H7 (cell line): ENCODE data around the gene TBK1. TPM values are rescaled to one million over a fixed set of nuclear protein-coding genes. Genes with fewer than 3 reads are reported as not detected.
"Not testable (repeated sequence)": the region's sequence is repeated elsewhere in the genome, so short reads cannot be mapped to it uniquely, and the experiment has no call there.

Experiments used
- DNase-seq: peaks from one replicate; pipeline ENCODE4 v3.0.0; 2012
- H3K27me3 ChIP-seq: 2 replicates; pipeline ENCODE4 v1.6.0; 2011; ENCODE audit warnings: mild to moderate bottlenecking, low read length; ENCODE audit not compliant: control insufficient read depth, insufficient read depth
- H3K36me3 ChIP-seq: replicated peaks from 2 replicates; pipeline ENCODE4 v1.5.1; 2011; ENCODE audit warnings: low read length; ENCODE audit not compliant: control insufficient read depth, insufficient read depth
- H3K4me3 ChIP-seq: 2 replicates; pipeline ENCODE4 v1.5.1; 2011; ENCODE audit warnings: low read depth, mild to moderate bottlenecking, control low read depth, low read length, moderate library complexity; ENCODE audit not compliant: insufficient read depth
- total RNA-seq: library from RNA; depleted of rRNA; stranded (reverse); fragments of >200 nt; shearing (Covaris generic); gene quantifications from 2 replicates; pipeline ENCODE4 v1.2.3, GENCODE V29; 2014

The TBK1 gene
- total RNA-seq, 1 experiment from 2014 or later: 17.7 TPM

DNA sequence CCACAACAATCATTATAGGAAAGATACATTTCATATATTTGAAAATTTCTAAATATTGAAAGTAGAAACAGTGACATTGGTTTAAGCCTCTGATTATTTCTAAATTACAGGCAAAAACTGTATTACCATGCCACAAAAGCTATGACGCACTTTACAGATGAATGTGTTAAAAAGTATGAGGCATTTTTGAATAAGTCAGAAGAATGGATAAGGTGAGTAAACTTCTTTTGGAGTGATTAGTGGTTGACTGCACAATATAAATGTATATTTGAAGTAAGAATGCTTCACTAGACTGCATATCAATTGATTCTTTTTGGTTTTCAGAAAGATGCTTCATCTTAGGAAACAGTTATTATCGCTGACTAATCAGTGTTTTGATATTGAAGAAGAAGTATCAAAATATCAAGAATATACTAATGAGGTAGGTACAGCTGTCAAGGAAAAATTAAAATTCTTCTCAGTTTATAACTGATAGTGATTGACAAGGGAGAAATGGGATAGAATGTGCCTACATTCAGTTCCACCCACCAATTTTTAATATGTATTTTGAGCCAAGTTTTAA lies 45.0 kb downstream of the TBK1 start:
- H3K36me3 ChIP-seq: peaks cover 7% of the 10 kb centered on the region
- DNase-seq: no peak
- H3K4me3 ChIP-seq: no peak overlapping the region
- H3K27me3 ChIP-seq: no peaks in the 10 kb centered on the region

DNA sequence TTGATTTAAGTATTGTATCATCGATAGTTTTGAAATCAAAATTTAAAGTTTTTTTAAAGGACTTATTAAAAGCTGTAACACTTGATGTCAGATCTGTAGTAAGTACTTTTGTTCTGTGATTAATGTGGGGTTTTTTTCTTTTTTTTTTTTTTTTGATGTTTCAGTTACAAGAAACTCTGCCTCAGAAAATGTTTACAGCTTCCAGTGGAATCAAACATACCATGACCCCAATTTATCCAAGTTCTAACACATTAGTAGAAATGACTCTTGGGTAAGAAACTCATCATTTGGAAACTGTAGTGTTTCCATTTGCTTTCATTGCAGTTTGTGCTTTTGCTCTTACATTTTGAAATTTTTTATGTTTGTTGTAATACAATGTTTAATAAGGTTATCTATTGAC lies 45.6 kb downstream of the TBK1 start:
- H3K4me3 ChIP-seq: no peak overlapping the region
- H3K27me3 ChIP-seq: no peaks in the 10 kb centered on the region
- peaks cover 7% of the 10 kb centered on the region for H3K36me3 ChIP-seq
- DNase-seq: no peak

DNA sequence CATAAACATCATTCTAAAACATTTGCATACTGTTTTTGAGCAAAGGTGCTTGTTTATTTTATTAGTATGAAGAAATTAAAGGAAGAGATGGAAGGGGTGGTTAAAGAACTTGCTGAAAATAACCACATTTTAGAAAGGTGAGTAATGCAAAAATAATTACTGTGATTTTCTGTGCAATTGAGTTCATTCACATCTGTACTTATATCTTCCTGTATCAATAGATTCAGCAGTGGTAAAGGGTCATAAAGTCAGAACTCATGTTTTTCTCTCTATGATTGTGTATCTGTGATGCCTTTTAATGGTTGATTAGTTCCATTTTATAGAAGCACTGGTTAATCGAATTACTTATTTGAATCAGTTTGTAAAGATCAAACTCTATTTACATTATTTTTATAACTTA lies 46.0 kb downstream of the TBK1 start:
- DNase-seq: no peak
- no peak overlapping the region for H3K4me3 ChIP-seq
- no peaks in the 10 kb centered on the region for H3K27me3 ChIP-seq
- H3K36me3 ChIP-seq: peaks cover 7% of the 10 kb centered on the region

DNA sequence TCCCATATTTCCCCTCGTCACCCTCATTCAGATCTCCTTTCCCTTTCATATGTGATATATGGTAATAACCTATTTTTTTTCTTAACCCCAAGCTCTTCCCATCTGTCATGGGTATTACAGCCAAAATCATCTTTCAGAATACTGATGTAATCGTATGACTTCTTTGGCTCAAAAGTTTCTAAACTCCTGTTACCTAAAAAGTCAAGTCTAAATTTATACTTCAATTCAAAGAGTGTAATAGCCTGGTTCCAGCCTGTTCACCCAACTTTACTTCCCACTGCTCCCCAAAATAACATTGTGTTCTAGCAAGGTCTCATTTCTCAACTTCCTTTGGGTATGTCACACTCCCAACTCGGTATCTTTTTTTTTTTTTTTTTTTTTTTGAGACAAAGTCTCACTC lies 48.5 kb downstream of the TBK1 start:
- no peak for DNase-seq
- no peaks in the 10 kb centered on the region for H3K27me3 ChIP-seq
- H3K4me3 ChIP-seq: no peak overlapping the region
- H3K36me3 ChIP-seq: peaks cover 7% of the 10 kb centered on the region

DNA sequence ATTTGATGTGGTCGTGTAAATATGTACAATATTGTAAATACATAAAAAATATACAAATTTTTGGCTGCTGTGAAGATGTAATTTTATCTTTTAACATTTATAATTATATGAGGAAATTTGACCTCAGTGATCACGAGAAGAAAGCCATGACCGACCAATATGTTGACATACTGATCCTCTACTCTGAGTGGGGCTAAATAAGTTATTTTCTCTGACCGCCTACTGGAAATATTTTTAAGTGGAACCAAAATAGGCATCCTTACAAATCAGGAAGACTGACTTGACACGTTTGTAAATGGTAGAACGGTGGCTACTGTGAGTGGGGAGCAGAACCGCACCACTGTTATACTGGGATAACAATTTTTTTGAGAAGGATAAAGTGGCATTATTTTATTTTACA lies 49.6 kb downstream of the TBK1 start:
- H3K4me3 ChIP-seq: no peak overlapping the region
- no peaks in the 10 kb centered on the region for H3K27me3 ChIP-seq
- H3K36me3 ChIP-seq: peaks cover 3% of the 10 kb centered on the region
- DNase-seq: no peak

DNA sequence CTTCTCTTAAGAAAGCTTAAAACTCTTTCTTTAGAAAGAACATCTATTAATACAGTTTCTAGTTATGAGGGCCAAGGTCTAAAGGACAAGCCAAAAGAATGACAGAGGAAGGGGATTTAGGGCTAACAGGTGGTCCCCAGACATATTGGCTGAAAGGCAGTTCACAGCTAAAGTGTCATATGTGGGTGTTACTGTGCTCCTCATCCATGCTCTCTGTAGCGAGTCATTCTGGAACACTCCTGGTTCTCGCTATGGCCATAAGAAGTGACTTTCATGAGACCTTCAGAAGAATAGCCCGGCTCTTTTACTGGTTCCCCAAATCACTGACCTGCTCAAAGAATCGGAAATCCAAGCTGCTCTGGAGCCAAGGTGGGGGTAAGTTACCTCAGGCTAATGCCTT lies 55.0 kb downstream of the TBK1 start:
- H3K36me3 ChIP-seq: no peaks in the 10 kb centered on the region
- no peaks in the 10 kb centered on the region for H3K27me3 ChIP-seq
- no peak overlapping the region for H3K4me3 ChIP-seq
- DNase-seq: no peak

DNA sequence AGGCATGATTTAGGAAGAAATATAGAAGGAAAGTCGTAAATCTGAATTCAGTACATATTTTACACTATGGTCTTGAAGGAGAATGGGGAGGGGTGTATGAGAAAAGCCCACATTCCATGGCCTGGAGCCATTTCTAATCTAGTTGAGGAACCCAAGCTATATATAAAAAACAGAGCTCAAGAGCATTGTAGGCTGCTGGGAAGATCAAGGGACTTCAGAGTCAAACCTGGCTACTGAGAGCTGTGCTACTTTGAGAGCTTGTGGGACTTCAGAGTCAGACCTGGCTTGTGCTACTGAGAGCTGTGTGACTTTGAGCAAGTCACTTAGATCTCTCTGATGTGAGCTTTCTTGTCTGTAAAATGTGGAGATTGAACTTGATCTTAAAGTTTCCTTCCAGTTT lies 58.7 kb downstream of the TBK1 start:
- Histone ChIP-seq H3K4me3 (no peak overlapping the region), H3K36me3 (no peaks in the 10 kb centered on the region), H3K27me3 (no peaks in the 10 kb centered on the region)
- DNase-seq: no peak

DNA sequence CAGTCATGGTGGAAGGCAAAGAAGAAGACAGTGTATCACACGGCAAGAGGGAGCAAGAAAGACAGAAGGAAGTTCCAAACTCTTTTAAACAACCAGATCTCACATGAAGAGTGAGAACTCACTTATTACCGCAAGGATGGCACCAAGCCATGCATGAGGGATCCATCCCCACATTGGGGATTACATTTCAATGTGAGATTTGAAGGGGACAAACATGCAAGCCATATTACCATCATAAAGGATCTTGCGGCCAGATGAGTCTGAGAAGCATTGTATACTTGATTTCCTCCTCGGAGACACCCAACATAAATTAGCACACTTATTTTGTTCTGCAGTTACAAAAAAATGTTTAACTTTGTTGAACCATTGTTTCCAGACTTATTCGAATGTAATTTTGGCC lies 66.5 kb downstream of the TBK1 start:
- Histone ChIP-seq H3K36me3 (no peaks in the 10 kb centered on the region), H3K4me3 (no peak overlapping the region), H3K27me3 (no peaks in the 10 kb centered on the region)
- no peak for DNase-seq

DNA sequence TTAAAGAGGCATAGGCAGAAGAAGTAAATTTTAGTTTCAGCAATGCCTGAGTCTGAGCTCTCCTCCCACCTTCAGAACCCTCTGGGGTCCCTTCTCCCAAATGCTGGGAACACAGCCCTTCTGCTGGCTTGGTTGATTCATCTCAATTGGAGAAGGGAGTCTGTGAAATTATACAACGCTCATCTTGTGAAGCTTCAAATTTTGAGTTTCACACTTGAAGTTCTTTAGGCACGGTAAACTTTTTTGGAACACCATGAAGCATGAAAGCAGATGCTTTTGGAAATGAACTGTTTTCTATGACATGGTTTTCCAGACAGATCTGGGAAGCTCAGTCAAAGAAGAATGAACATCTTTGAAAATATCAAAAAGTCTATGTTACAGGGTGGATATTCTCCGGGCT lies 69.9 kb downstream of the TBK1 start:
- Histone ChIP-seq H3K36me3 (no peaks in the 10 kb centered on the region), H3K4me3 (no peak overlapping the region), H3K27me3 (no peaks in the 10 kb centered on the region)
- no peak for DNase-seq

DNA sequence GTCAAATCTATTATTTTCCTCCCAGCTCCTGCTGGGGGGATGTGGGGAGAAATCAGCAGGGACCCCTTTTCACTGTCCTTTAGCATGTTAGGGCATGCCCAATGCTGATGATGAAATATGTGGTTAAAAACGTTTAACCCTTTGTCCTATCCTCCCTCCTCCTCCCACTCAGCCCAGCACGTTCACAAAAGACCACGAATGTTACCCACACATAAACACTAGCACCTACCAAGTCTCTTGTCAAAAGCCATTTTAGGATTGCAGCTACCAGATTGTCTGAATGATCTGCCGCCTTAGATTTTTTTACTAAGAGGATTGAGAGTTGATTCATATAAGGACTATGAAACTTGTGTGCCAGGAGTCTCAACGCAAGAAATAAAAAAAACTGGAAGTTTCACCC lies 70.4 kb downstream of the TBK1 start:
- no peaks in the 10 kb centered on the region for H3K27me3 ChIP-seq
- H3K4me3 ChIP-seq: no peak overlapping the region
- no peaks in the 10 kb centered on the region for H3K36me3 ChIP-seq
- no peak for DNase-seq

DNA sequence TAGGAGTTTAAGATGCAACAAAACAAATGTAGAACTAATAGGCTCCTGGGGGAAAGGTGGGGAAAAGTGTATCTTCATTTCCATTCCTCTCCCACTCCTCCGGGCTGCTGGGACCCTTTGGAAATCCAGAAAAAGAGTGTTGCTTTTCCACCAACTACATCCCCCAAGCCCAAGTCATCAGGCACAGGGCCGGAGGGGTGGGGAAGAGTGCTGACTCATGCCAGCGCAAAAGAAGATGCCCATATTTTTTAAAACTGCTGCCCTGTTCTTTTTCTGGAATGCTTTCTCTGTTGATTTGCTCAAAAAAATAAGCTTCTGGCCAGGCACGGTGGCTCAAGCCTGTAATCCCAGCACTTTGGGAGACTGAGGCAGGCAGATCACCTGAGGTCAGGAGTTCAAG lies 70.9 kb downstream of the TBK1 start:
- Histone ChIP-seq H3K4me3 (no peak overlapping the region), H3K27me3 (no peaks in the 10 kb centered on the region), H3K36me3 (no peaks in the 10 kb centered on the region)
- DNase-seq: no peak

DNA sequence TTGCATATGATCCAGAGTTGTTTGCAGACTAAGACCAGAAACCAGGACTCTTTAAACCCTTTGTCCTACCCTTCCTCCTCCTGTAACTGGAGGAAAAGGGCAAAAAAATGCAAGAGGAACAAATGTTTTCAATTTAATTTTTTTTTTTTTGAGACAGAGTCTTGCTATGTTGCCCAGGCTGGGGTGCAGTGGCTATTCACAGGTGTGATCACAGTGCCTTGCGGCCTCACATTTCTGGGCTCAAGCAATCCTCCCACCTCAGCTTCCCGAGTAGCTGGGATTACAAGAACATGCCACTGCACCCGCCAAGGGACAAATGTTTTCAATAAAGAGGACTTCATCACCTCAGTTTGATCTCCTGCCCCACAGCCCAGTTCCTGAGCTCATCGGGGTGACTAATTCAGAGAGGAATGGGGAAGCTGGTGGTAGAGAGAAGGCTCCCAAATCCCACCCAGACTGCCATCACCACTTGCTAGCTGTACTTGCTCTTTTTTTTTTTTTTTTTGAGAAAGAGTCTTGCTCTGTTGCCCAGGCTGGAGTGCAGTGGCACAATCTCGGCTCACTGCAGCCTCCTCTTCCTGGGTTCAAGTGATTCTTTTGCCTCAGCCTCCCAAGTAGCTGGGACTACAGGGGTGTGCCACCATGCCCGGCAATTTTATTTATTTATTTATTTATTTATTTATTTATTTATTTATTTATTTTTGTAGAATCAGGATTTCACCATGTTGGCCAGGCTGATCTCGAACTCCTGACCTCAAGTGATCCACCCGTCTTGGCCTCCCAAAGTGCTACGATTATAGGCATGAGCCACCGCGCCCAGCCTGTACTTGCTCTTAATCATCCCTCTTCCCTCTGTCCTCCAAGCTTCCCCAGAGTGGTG lies 71.9 kb downstream of the TBK1 start:
- not testable (repeated sequence) for H3K27me3 ChIP-seq, H3K36me3 ChIP-seq, DNase-seq, H3K4me3 ChIP-seq

DNA sequence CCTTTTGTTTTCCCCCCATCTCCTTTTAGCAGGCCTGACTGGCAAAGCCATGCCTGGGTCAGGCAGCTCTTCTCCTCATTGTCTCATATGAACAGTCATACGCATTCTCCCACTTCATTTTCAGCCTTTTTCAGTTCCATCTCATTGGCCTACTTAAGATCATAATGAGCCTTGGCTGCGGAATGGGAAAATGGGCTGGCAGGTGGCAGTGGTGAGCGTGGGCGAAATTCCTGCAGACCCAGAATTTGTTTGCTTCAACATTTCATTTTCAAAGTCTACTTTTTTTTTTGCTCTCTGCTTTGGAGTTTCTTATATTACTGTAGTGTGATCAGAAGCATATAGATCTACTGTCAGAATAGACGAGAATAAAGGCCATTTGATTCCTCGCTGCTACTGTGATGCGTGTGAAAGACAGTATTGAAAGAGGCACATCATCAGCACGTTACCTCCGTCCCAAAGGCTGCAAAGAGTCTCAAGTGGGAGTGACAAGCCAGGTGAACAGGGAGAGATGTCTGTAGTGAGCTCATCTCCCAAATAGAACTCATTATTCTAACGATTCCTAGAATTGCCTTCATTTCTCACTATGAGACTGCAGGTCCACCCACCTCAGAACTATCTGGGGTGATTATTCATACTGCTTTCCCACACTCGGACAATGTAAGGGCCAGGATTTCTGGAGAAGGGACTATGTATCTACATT lies 73.7 kb downstream of the TBK1 start:
- no peak overlapping the region for H3K4me3 ChIP-seq
- no peaks in the 10 kb centered on the region for H3K27me3 ChIP-seq
- no peaks in the 10 kb centered on the region for H3K36me3 ChIP-seq
- DNase-seq: no peak

DNA sequence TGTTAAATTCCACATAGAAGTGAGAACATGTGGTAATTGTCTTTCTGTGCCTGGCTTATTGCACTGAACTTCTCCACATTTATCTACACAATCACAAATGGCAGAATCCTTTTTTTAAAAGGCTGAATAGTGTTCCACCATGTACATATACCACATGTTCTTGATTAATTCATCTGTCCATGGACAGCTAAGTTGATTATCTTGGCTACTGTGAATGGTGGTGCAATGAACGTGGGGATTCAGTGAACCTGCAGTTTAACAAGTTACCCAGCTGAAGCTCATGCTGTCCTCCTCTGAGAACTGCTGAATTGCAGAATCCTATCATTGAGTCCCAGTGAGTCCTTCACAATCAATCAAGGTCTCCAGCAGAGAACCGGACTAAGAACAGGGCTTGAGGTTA lies 74.9 kb downstream of the TBK1 start:
- H3K27me3 ChIP-seq: no peaks in the 10 kb centered on the region
- no peak for DNase-seq
- H3K36me3 ChIP-seq: no peaks in the 10 kb centered on the region
- H3K4me3 ChIP-seq: no peak overlapping the region

DNA sequence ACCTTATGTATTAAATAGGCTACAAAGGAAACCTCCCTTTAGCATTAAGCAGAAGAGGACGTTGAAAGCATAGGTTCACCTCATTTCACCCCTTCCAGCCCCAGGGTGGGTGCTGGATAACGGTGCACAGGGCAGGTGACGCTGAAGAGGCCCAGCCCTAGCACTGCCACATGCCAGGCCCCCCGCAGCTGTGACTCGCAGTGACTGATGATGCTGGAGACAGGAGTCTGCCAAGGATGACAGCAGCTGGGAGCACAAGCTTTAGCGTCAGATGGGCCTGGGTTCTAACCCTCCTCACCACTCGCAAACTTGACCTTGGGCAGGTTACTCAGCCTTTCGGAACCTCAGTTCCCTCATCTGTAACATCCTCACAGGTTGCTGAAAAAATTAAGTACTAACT lies 76.7 kb downstream of the TBK1 start:
- no peak for DNase-seq
- H3K36me3 ChIP-seq: no peaks in the 10 kb centered on the region
- H3K27me3 ChIP-seq: no peaks in the 10 kb centered on the region
- H3K4me3 ChIP-seq: no peak overlapping the region
